ENCODE measurements around the gene RXRA.

RXRA gene

GRCh38 chr9:134340475-134341160 is 14.4 kb downstream of the RXRA start:
- no peak for DNase-seq

GRCh38 chr9:134341306-134341705 is 15.1 kb downstream of the RXRA start:
- DNase-seq, result no peak

GRCh38 chr9:134341929-134342745 is 15.9 kb downstream of the RXRA start:
- no peak for DNase-seq

GRCh38 chr9:134342746-134343115 is 16.5 kb downstream of the RXRA start:
- no peak for DNase-seq

- DNase-seq, result no peak
Observed at GRCh38 chr9:134343637-134344036, 17.4 kb downstream of the RXRA start.

- DNase-seq, result no peak
Observed at GRCh38 chr9:134344068-134344799, 18.0 kb downstream of the RXRA start.

GRCh38 chr9:134344800-134345310 is 18.6 kb downstream of the RXRA start:
- no peak for DNase-seq

GRCh38 chr9:134345737-134346136 is 19.5 kb downstream of the RXRA start:
- DNase-seq, result no peak

- no peak for DNase-seq
Observed at GRCh38 chr9:134346151-134346550, 19.9 kb downstream of the RXRA start.

GRCh38 chr9:134346840-134347583 is 20.8 kb downstream of the RXRA start:
- no peak for DNase-seq

- no peak for DNase-seq
Observed at GRCh38 chr9:134347996-134348395, 21.7 kb downstream of the RXRA start.

GRCh38 chr9:134348404-134349155 is 22.3 kb downstream of the RXRA start:
- DNase-seq, result no peak

GRCh38 chr9:134349936-134350335 is 23.7 kb downstream of the RXRA start:
- no peak for DNase-seq

- DNase-seq, result no peak
Observed at GRCh38 chr9:134350416-134350994, 24.2 kb downstream of the RXRA start.

- DNase-seq, result no peak
Observed at GRCh38 chr9:134351606-134352176, 25.4 kb downstream of the RXRA start.

GRCh38 chr9:134352247-134352933 is 26.1 kb downstream of the RXRA start:
- DNase-seq, result no peak

GRCh38 chr9:134353539-134353938 is 27.3 kb downstream of the RXRA start:
- DNase-seq, result no peak

- DNase-seq, result no peak
Observed at GRCh38 chr9:134355158-134355557, 28.9 kb downstream of the RXRA start.

GRCh38 chr9:134355561-134356279 is 29.5 kb downstream of the RXRA start:
- DNase-seq, result no peak
